Putamen (tissue), 1 donor: ENCODE results near the gene CDK15.

Experiments
- DNase-seq: peaks from one replicate; pipeline ENCODE4 v3.0.0-alpha.2; 2016; ENCODE audit warnings: low spot score

CDK15 gene

DNA sequence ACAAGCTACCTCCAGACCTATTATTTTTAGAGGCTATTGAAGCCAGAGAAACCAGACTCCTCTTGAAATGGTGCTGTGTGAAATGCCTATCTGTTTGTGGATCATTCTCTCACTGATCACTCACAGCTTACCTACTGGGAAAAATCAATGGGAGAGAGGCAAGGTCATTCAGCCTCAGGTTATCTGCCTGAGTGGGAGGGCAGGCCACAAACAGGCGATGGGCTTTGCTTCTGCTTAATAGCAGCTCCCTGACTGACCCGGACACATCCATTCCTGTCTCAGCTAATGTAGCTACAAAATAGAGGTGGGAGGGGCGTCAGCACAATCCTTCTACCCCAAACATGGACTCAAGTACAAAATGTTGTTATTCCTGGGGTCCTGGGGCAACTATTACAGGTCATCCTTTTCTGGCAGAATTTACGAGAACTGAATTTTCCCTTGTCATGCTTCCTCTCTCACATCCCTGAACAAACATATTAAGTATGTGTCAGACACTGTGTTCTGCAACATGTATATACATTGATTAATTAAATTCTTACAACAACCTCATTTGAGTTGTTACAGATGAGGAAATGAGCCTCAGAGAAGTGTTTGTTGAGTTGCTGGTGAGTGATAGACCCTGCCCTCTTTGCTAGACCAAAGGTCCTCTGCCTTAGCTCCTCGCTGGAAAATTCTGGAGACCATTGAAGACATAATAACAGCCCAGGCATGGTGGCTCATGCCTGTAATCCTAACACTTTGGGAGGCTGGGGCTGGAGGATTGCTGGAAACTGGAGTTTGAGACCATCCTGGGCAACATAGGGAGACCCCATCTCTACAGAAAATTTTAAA is 60.5 kb downstream of the CDK15 start:
- DNase-seq, result no peak

DNA sequence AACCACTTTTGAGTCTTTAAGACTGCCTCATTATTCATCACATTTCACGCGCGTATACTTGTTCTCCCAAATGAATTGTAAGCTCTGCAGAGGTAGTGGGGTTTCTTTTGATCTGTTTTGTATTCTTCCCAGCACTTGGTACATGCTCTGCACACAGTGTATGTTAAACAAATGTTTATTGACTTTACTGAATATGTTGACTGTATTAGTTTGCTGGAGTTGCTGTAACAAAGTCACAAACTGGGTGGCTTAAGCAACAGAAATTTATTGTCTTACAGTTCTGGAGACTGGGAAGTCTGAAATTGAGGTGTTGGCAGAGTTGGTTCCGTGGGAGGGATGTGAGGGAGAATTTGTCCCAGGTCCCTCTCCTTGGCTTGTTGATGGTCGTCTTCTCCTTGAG is 65.1 kb downstream of the CDK15 start:
- no peak for DNase-seq

DNA sequence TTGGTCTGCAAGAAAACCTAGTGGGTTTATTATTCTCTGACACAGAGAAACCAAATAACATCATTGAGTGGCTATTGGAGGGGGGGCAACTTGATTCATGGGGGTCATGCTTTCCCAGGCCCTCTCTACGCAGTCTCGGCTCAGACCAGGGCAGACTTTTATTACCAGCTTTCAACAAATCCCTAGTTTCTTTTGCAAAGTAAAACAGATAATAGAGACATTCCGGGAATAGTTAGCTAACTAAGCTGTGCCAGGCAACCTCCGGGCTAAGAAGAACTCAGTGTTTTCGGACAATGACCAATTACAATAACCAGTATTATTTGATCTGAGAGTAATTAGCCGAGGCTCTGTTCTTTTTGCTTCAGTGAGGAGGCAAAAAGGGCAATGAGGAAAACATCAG is 66.3 kb downstream of the CDK15 start:
- no peak for DNase-seq

DNA sequence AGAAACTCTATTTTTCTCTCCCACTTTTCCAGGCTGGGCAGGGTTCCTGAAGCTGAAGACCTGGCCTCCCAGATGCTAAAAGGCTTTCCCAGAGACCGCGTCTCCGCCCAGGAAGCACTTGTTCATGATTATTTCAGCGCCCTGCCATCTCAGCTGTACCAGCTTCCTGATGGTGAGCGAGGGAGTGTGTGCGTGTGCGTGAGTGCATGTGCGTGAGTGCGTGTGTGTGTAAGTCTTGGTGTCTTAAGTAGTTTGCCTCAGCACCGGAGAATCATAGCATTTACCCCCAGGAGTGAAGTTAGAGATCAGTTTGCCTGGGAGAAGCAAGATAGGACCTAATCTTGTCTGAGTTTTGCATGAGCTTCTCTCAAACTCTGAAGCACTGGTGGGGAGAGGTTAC is 73.7 kb downstream of the CDK15 start:
- no peak for DNase-seq

DNA sequence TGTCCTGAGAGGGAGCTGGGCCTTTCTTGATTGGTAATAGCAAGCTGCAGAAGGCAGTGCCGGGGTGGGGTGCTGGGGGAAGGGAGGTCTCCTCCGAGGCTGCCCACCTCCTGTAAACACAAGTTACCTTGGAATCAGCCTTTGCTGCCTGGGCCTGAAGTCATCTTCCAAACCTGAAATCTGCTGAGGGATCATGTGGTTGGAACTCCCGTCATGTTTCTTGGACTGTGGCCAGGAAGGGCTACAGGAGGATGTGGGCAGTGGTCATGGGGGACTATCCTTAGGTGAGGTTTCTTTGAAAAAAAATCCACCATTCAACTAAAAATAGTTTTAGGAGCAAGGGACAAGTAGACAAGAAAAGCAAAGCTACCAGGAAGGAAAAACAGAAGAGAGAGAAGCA is 74.2 kb downstream of the CDK15 start:
- no peak for DNase-seq

DNA sequence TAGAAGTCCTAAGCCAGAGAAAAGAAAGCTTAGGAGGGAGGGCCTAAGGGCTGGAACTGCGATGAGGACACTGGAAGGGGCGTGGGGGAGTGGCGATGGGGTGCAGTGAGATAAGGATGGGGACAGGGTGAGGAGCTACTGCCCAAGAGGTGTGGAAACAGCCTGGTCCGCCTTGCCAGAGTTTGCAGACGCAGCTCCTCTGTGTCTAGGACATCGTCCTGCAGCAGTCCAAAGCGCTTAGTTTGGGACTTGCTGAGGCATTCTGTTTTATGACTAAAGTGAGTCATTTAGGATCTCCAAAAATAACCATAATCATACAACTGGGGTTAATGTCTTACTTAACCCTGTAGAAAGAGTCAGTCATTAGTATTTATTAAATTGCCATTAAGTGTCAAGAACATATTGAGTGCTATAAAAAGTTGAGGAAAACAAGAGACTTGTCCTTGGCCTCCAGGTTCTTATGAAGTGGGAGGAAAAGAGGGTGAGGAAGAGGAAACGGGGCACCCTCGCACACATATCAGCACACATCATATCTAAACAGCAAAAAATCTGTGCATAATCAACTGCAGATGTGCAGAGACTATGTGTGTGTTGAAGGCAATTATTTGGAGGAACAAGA is 74.8 kb downstream of the CDK15 start:
- DNase-seq, result no peak

DNA sequence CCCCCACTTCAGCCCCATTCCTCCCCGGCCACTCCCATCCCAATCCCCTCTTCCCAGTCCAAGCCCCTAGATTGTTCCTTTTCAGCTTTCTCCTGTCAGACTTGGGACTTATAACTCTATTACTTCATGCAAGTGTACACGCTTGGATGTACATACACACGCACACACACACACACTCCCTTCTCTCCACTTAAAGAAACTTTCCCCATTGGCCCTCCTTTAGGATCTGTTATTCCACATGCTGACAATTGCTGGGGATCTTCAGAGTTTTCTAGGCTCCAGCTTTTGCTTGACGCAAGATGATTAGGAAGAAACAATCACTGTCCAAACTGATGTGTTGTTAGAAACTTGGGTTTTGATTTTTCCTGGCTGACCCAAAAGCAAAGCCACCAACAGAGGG is 75.4 kb downstream of the CDK15 start:
- DNase-seq, result no peak

DNA sequence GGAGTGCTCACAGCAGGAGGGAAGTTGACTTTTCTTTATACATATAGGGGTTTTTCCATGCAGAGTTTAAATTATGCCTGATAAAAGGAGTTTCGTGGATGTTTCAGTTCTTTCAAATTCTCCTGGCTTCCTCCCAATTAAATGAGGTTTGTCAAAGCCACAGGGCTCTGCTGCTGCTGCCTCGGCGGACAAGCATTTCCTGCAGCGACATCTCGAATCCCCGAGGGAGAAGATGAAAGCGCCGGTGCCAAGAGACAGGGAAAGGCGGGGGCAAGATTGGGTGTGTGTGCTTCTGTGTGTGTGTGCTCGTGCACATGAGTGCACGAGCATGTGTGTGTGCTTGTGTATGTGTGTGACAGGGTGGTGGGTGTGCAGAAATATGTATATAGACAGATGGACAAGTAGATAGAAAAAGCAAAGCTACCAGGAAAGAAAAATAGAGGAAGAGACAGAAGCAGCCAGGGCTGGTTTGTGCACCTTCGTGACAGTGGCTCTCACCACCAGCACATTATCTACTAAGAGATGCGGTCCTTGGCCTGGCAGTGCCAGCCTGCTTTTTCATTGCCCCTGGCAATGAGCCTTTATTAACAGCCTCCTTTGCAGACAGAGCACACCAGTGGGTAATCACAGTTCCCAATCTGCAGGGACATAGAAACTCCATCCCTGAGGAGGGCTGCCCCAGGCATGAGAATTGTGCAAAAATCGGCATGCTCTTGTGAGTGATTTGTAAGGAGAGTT is 76.2 kb downstream of the CDK15 start:
- DNase-seq, result no peak

DNA sequence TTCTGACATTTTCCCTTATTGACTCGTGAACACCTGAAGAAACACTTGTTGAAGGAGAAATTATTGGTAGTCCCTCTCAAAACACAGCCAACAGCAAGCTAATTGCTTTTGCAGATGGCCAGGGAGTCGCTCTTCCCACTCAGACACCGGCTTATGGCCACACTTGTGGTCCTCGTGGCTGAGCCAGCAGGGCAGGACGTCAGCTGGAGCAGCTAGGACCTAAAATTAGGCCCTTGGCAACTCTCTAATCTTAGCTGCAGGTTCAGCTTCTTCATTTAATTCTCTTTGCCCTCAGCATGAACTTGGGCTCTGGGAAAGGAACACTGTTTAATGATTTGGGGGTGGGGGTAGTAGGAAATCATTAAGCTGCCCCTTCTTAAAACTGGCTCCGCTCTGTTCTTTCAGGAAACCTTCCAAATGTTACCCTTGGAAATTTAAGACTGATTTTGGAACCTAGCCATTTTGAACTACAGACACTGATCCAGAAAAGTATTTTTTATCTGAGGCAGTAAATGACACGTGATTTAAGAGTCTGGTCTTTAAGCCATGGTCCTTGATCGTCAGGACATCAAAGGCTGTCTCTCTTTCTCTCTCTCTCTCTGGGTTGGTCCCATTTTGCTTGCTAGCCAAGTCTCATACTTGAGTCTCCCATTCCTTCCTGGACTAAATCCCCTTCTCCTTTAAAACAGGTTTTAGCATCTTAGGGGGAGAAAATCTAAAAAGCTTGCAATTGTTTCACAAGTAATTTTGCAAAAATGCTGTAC is 77.5 kb downstream of the CDK15 start:
- no peak for DNase-seq

DNA sequence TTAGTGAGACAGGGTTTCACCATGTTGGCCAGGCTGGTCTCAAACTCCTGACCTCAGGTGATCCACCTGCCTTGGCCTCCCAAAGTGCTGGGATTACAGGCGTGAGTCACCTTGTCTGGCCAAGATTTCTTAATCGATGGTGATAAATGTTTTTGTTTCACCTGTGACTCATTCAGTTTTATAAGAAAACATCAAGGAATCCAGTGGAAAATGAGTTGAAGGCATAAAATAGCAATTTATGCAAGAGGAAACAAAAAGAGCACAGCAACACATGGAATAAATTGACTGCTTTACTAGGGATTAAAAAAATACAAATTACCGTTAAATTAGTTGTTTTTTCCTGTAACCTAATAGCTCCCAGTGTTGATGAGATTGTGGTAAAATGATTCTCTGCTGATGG is 80.2 kb downstream of the CDK15 start:
- no peak for DNase-seq

DNA sequence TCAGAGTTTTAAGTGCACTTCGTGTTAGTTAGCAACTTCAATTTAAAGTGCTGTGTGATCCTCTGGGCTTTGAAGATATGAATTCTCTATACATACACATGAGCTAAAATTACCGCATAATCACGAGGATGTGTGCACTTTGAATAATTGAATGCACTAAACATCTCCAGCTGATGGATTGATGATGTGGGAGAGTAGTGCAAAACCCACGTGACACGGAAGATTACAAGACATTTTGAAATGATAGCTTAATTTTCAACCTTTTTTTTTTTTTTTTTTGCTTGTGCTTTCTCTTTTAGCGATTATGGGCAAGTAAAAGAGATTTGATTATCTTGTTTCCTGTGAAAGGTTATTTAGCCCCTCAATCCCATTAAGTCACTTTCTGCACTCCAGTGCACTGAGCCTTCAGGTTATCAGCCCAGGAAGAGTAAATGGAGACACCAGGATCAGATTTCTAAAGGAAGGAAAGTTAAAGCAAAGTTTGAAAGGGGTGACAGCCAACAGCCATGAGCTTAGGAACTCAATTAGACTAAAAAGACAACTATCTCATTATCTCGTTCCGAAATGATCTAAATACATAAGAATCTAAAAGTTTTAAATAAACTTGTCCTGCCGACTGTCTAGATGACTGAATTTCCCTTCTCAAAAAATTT is 81.6 kb downstream of the CDK15 start:
- no peak for DNase-seq

DNA sequence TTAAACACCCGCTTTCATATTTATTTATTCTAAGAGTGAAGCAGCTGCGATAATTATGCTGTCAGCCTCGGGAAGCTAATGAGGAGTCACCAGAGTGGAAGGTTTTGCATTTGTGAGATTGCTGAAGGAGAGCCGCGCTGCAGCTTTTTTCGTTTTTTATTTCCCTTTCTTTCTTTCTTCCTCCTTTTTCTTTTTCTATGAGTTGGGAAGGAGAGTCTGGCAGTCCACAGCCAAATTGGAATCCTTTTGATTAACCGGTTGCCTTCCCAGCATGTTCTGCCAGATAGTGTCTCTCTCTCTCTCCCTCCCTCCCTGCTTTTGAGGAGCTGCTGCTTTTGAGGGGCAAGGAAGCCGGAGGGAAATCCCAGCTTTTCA is 82.1 kb downstream of the CDK15 start:
- no peak for DNase-seq

DNA sequence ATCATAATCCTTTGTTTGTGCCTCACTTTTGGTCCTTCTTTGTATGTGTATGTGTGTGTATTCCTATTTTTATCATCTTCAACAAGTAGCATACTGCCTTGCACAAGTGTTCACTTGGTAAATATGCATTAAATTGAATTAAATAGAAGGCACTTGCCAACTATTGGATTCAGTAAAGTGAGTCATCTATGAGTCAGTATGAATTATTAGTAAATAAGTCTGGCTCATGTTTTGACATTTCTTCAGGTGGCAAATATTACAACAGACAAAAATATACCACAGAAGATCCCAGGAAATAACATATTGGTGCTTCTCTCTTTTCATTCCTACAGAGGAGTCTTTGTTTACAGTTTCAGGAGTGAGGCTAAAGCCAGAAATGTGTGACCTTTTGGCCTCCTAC is 84.1 kb downstream of the CDK15 start:
- DNase-seq, result no peak

DNA sequence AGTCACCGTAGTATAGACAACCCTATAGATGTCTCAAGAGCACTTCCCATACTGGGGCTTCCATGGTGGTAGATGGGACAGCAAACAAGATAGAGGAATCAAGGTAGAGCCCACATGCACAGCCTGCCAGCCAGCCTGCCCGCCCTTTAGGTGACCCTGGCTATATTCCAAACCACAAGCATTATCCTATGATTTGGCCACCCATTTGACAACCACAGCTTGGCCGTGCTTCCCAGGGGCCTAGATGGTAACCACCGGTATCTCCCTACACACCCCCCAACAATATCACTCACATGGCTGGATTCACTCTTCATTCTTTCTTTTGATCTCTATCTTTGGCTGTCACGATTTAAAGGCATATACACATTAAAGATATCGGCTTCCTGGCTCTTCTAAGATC is 85.3 kb downstream of the CDK15 start:
- DNase-seq, result no peak

DNA sequence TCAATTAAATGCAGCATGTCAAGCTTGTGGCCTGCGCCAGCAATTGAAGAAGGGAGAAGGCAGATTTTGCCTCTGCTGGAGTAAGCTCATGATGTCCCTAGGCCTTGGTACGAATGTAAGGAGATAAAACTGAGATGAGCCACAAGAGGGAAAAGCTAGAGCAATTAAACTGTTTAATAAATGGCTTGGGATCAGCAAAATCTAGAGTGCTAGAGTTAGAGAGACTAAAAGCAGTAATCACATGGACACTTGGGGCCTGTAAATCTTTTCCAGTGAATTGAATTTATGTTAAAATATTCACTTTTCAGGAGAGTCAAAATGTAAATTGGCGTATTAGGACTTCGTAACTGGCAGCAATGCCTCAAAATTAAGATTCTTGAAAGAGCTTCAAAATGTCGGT is 86.2 kb downstream of the CDK15 start:
- no peak for DNase-seq

DNA sequence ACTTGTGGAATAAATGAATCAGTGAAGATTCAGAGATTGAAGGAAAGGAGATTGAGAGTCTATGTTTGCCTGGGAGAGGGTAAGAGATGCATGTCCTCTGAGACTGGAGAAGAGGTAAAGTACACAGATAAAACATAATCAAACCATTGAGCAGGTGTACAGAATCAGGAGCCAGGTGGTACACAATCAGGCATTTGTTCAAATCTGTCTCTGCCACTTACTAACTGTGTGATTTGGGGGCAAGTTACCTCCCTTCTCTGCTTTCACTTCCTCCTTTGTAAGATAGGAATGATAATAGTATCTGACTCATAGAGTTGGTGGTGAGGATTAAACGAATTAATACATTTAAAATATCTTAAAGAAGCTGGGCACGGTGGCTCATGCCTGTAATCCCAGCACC is 94.0 kb downstream of the CDK15 start:
- DNase-seq, result no peak

DNA sequence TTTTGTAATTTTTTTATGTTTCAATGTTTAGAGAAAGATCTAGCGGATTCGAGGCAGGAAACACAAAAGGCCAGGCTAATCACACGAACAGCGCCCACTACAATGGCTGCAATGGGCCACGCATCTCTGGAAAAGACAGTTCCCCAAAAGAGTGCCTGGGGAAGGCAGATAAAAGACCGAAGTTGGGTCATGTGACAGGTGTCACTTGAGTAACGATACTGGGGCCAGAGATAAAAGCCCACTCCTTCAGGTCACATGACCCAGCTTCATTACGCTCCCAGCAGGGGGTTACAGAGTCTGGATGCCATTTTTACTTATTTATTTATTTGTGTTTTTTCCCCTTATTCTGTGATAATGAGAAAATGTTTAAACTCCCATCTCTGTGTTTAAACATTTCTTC is 95.4 kb downstream of the CDK15 start:
- DNase-seq, result no peak

DNA sequence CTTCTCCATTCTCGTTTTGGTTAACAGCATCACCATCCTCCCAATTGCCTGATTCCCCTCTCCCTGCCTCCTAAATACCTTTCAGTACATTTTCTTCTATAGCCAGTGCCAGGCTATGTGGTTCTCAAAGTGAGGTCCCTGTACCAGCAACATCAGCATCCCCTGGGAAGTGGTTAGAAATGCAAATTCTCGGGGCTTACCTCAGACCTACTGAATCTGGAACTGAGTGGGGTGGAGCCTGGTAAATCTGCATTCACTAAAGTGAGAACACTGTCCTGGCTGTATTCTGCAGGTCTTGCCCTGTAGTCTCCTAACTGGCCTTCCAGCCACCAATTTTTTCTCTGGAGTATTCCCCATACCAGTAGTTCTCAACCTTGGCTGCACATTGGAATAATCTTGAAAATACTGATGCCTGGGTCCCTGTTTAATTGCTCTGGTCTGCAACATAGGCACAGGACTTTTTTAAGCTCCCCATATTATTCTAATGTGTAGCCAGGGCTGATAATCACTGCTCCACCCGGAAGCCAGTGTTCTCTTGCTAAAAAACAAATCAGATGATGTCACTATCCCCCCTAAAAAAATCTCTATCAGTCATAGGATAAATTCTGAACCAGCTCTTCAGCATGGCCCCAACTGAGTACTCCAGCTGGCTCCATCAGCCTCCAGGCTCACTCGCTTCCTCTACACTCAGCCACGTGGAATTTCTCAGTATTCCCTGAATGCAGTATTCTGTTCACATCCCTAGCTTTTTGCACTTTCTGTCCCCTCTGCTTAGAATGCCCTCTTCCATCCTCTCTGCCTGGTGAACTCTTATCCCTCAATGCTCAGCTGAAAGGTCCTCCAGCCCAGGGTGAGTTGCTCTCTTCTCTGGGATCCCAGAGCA is 98.4 kb downstream of the CDK15 start:
- DNase-seq, result no peak

DNA sequence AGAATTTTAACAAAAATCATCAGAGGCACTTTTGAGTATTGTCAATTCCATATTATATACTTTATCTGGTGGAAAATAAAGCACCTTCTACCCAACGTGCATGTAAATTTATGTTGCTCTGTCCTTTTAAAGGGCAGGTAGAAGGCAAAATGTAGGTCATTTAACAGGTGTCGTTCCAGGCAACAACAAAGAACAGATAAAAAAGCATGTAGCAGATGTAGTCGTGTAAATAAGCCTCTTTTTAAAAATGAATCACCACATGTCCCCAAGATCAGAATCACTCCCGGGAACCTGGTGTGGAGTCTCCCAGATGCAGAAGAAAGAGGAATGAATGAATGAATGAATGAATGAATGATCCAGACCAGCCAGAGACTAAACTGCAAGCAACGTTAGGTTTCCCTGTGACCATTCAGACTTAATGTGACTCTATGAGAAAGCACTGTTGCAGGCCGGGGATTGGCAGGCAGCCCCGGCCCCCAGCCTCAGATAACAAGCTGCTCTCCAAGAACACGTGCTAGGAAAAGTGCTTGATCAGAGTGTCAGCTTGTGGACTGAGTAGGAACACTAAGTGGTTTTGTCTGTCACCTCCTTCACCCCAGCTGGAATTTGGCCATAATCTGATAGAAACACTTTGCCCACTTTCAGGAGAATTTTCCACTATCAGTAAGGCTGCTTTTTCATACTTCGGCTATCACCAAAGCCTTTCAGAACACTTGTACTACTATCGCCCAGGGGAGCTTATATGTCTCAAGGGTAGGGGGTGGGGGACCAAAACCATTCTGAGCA is 100.6 kb downstream of the CDK15 start:
- no peak for DNase-seq

DNA sequence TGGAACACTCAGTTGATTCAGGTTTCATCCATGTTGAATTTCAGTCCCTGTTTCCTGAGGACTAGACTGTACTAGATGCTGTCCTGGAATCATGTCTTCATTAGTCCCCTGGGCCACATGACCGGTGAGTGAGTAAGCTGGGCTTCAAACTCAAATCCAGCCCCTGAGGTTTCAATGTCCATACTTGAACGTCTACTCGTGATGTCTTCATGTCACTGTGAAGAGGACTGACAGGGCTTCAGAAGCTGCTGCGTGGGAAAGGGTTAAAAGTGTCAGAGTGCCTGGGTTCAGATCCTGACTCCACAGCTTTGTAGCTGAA is 101.2 kb downstream of the CDK15 start:
- no peak for DNase-seq
